Measurements from ENCODE around the gene CES2.

The CES2 gene

DNA sequence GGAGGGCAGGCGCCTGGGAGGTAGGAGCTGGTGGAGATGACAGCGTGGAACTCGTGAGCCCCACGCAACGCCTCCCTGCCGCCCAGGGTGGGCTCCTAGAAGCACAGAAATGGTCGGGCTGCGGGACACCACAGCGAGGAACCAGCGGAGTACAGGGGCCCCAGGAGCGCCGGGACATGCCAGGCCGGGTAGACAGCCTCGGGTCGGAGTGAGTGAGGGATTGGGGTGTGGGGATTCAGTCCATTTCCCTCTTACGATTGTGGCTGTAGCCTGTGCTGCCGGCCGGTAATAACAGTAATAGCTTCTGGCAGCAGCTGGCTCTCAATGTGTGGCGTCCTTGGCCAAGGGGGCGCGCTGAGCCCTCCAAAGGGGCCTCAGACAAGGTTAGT is 13.5 kb downstream of the CES2 start:
- TF ChIP-seq EZH2phosphoT487 (IDR thresholded peaks at IDR 0.05; ENCODE audit: borderline replicate concordance) = no peak
- TF ChIP-seq, protein P1, sequence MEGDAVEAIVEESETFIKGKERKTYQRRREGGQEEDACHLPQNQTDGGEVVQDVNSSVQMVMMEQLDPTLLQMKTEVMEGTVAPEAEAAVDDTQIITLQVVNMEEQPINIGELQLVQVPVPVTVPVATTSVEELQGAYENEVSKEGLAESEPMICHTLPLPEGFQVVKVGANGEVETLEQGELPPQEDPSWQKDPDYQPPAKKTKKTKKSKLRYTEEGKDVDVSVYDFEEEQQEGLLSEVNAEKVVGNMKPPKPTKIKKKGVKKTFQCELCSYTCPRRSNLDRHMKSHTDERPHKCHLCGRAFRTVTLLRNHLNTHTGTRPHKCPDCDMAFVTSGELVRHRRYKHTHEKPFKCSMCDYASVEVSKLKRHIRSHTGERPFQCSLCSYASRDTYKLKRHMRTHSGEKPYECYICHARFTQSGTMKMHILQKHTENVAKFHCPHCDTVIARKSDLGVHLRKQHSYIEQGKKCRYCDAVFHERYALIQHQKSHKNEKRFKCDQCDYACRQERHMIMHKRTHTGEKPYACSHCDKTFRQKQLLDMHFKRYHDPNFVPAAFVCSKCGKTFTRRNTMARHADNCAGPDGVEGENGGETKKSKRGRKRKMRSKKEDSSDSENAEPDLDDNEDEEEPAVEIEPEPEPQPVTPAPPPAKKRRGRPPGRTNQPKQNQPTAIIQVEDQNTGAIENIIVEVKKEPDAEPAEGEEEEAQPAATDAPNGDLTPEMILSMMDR (conservative IDR thresholded peaks at IDR 0.05; ENCODE audit: low read length) = no peak
- H3K27me3 ChIP-seq (ENCODE audit: insufficient read depth, low read length, poor library complexity, severe bottlenecking) = no peaks in the 10 kb centered on the region
- no peaks in the 10 kb centered on the region for H4K20me1 ChIP-seq (ENCODE audit: insufficient read depth, low read length, poor library complexity, severe bottlenecking)
- no peak overlapping the region for H3K9ac ChIP-seq (ENCODE audit: low read depth, low read length, poor library complexity, severe bottlenecking)
- H3K79me2 ChIP-seq (ENCODE audit: insufficient read depth, low read length) = no peaks in the 10 kb centered on the region
- no peaks in the 10 kb centered on the region for H3K9me3 ChIP-seq (ENCODE audit: insufficient read depth, low read depth, low read length)
- H3K9me2 ChIP-seq (replicated peaks; ENCODE audit: low read depth, low read length) = no peaks in the 10 kb centered on the region
- no peak overlapping the region for H3K4me3 ChIP-seq (ENCODE audit: low read length, poor library complexity, severe bottlenecking)
- no peaks in the 10 kb centered on the region for H3K36me3 ChIP-seq (ENCODE audit: insufficient read depth, low read length)
- H2AFZ ChIP-seq (ENCODE audit: low read length) = no peak overlapping the region
- no peaks in the 10 kb centered on the region for H3F3A ChIP-seq (ENCODE audit: low read depth)
- H3K4me2 ChIP-seq (ENCODE audit: low read depth, low read length, poor library complexity, severe bottlenecking) = no peak overlapping the region
- no peaks in the 10 kb centered on the region for H3K4me1 ChIP-seq (ENCODE audit: insufficient read depth, low read length, poor library complexity, severe bottlenecking)

DNA sequence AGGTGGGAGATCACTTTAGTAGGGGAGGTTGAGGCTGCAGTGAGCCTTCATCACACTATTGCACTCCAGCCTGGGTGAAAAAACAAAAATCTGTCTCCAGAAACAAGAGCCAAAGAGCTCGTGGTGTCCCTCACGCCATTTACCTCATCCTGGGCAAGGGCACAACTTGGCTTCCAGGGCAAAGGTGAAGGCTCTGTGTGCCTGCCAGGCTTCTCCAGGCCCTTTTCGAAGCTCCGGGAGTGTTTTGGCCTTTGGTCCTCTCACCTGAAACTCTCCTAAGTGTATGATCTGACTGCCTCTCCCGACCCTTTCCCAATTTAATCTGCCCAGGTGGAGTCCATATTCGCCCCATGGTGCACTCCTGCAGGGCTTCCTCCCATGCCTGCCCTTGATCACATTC is 14.2 kb downstream of the CES2 start:
- H3K36me3 ChIP-seq (ENCODE audit: insufficient read depth, low read length) = no peaks in the 10 kb centered on the region
- H3K9ac ChIP-seq (ENCODE audit: low read depth, low read length, poor library complexity, severe bottlenecking) = no peak overlapping the region
- H3K9me3 ChIP-seq (ENCODE audit: insufficient read depth, low read depth, low read length) = no peaks in the 10 kb centered on the region
- no peak overlapping the region for H2AFZ ChIP-seq (ENCODE audit: low read length)
- no peaks in the 10 kb centered on the region for H3K9me2 ChIP-seq (replicated peaks; ENCODE audit: low read depth, low read length)
- H3K4me2 ChIP-seq (ENCODE audit: low read depth, low read length, poor library complexity, severe bottlenecking) = no peak overlapping the region
- H3K27me3 ChIP-seq (ENCODE audit: insufficient read depth, low read length, poor library complexity, severe bottlenecking) = no peaks in the 10 kb centered on the region
- H4K20me1 ChIP-seq (ENCODE audit: insufficient read depth, low read length, poor library complexity, severe bottlenecking) = no peaks in the 10 kb centered on the region
- no peaks in the 10 kb centered on the region for H3K79me2 ChIP-seq (ENCODE audit: insufficient read depth, low read length)
- H3F3A ChIP-seq (ENCODE audit: low read depth) = no peaks in the 10 kb centered on the region
- TF ChIP-seq EZH2phosphoT487 (IDR thresholded peaks at IDR 0.05; ENCODE audit: borderline replicate concordance) = no peak
- TF ChIP-seq, protein P1 (conservative IDR thresholded peaks at IDR 0.05; ENCODE audit: low read length) = no peak
- H3K4me3 ChIP-seq (ENCODE audit: low read length, poor library complexity, severe bottlenecking) = no peak overlapping the region
- H3K4me1 ChIP-seq (ENCODE audit: insufficient read depth, low read length, poor library complexity, severe bottlenecking) = no peaks in the 10 kb centered on the region

DNA sequence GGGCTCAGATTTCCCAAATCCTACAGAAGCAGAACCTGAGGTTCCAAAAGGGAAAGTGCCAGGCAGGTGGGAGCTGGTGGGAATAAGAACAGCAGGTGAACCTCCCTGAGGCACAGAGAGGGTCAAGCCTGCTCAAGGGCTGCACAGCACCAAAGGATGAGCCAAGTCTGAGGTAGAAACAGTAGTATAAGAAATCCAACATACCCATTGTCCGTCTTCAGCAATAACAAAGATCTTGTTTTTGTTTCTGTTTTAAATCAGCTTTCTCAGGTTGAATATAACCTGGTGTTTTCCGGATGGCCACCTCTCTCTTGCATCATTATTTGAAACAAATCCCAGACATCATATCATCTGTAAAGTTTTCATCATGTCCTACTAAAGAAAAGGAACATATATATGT is 15.1 kb downstream of the CES2 start:
- Histone ChIP-seq H3K9me3 (ENCODE audit: insufficient read depth, low read depth, low read length) (no peaks in the 10 kb centered on the region), H2AFZ (ENCODE audit: low read length) (no peak overlapping the region)

More for the DNA sequence above, 15.1 kb downstream of the CES2 start:
- no peaks in the 10 kb centered on the region for H3K9me2 ChIP-seq (replicated peaks; ENCODE audit: low read depth, low read length)
- no peaks in the 10 kb centered on the region for H3K36me3 ChIP-seq (ENCODE audit: insufficient read depth, low read length)
- no peaks in the 10 kb centered on the region for H3K27me3 ChIP-seq (ENCODE audit: insufficient read depth, low read length, poor library complexity, severe bottlenecking)
- no peaks in the 10 kb centered on the region for H3F3A ChIP-seq (ENCODE audit: low read depth)
- no peaks in the 10 kb centered on the region for H3K4me1 ChIP-seq (ENCODE audit: insufficient read depth, low read length, poor library complexity, severe bottlenecking)
- no peaks in the 10 kb centered on the region for H3K79me2 ChIP-seq (ENCODE audit: insufficient read depth, low read length)
- H4K20me1 ChIP-seq (ENCODE audit: insufficient read depth, low read length, poor library complexity, severe bottlenecking) = no peaks in the 10 kb centered on the region
- no peak overlapping the region for H3K9ac ChIP-seq (ENCODE audit: low read depth, low read length, poor library complexity, severe bottlenecking)
- no peak overlapping the region for H3K4me3 ChIP-seq (ENCODE audit: low read length, poor library complexity, severe bottlenecking)
- TF ChIP-seq EZH2phosphoT487 (IDR thresholded peaks at IDR 0.05; ENCODE audit: borderline replicate concordance) = no peak
- TF ChIP-seq, protein P1 (conservative IDR thresholded peaks at IDR 0.05; ENCODE audit: low read length) = no peak
- H3K4me2 ChIP-seq (ENCODE audit: low read depth, low read length, poor library complexity, severe bottlenecking) = no peak overlapping the region
